HEK293T (cell line): ENCODE results near the gene RNF227.
A peak's percentile ranks its signal among the peaks of the same experiment; 100 is the strongest.

Experiments used
- BHLHE40 ChIP-seq: fragments of 450-650 bp; IDR thresholded peaks from 2 replicates; pipeline ENCODE4 v1.6.1; 2016; ENCODE audit warnings: mild to moderate bottlenecking, moderate library complexity, borderline replicate concordance
- ELF4 ChIP-seq: fragments of 450-650 bp; IDR thresholded peaks from 2 replicates; pipeline ENCODE4 v1.6.1; 2017; ENCODE audit warnings: antibody characterized with exemption
- FOXK2 ChIP-seq: fragments of 450-650 bp; IDR thresholded peaks from 2 replicates; pipeline ENCODE4 v1.6.1; 2016; ENCODE audit warnings: mild to moderate bottlenecking
- FOXM1 ChIP-seq: fragments of 450-650 bp; IDR thresholded peaks from 2 replicates; pipeline ENCODE4 v1.6.1; 2017; ENCODE audit warnings: mild to moderate bottlenecking, borderline replicate concordance
- NFRKB ChIP-seq: fragments of 450-650 bp; IDR thresholded peaks from 2 replicates; pipeline ENCODE4 v1.6.1; 2016; ENCODE audit warnings: mild to moderate bottlenecking, moderate library complexity
- SP1 ChIP-seq: fragments of 450-650 bp; IDR thresholded peaks from 2 replicates; pipeline ENCODE4 v1.6.1; 2017
- SUZ12 ChIP-seq: fragments of 450-650 bp; IDR thresholded peaks from 2 replicates; pipeline ENCODE4 v1.6.1; 2016; ENCODE audit warnings: mild to moderate bottlenecking

GRCh38 chr17:7931709-7932482, 15.8 kb upstream of the RNF227 start, which contains the start of the genes CNTROB and TRAPPC1:
- TF ChIP-seq FOXM1 (no peak), FOXK2 (no peak), SUZ12 (no peak), BHLHE40 (no peak), SP1 (no peak), NFRKB (no peak), ELF4 (peak; percentile 63; the same call in 1 of the 2 replicates)
